ENCODE measurements around the gene UBFD1.
"Not testable (repeated sequence)": the region's sequence is repeated elsewhere in the genome, so short reads cannot be mapped to it uniquely, and the experiment has no call there.

UBFD1 gene

DNA sequence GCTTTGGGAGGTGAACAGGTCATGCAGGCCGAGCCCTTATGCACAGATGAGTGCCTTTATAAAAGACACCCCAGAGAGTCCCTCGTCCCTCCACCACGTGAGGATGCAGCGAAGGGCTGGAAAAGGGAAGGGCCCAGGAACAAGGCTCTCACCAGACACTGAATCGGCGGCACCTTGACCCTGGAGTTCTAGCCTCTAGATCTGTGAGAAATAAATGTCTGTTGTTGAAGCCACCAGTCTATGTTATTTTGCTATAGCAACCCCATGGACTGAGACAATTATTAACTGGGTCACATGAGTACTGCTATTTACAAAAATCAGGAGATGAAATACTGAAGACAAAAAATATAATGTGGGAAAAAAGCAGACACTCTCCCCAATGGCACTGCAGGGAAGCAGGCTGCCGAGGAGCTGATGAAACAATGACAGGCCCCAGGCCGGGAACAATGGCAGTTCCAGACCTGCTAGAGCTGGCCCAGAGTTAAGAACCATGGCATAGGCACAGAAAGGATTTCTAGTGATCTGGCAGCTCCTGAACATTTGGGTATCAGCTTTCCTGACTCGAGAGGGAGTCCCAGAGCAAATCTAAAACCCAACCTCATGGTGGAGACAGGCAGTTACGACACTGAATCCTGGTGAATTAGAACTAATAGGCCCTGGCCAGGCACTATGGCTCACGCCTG lies 29.4 kb upstream of the UBFD1 start:
- no peak for DNase-seq

DNA sequence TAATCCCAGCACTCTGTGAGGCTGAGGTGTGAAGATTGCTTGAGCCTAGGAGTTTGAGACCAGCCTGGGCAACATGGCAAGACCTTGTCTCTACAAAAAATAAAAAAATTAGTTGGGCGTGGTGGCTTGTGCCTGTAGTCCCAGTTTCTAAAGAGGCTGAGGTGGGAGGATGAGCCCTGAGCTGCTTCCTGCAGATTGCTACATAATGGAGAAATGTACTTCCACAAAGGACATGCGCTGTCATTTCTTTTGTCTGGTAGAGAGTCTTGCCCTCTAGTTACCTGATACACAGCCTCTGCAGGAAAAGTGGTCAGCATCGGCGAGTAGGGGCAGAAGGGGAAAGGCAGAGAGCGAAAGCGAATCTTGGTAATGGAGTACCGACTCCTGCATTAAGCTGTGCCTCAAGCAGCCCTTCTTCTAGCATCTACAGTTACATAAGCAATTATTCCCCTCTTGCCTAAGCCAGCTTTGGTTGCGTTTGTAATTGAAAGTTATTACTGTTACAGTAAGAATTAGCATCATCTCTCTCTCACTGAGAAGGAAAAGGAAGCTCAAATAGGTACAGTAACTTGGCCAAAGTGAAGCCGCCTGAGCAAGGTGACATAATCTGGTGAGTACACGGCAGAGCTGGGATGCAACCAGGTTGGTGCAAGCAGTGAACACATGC lies 28.8 kb upstream of the UBFD1 start:
- no peak for DNase-seq

DNA sequence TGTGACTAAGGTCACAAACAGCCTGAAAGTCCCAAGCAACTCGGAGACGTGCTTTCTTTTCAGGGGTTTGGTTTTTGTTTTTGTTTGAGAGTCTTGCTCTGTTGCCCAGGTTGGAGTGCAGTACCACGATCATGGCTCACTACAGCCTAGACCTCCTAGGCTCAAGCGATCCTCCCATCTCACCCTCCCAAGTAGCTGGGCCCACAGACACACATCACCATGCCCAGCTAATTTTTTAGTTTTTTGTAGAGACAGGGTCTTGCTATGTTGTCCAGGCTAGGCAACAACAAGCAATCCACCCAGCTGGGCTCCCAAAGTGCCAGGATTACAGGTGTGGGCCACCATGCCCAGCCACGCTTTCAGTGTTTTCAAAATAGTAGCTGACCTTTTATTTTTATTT lies 27.5 kb upstream of the UBFD1 start:
- no peak for DNase-seq

DNA sequence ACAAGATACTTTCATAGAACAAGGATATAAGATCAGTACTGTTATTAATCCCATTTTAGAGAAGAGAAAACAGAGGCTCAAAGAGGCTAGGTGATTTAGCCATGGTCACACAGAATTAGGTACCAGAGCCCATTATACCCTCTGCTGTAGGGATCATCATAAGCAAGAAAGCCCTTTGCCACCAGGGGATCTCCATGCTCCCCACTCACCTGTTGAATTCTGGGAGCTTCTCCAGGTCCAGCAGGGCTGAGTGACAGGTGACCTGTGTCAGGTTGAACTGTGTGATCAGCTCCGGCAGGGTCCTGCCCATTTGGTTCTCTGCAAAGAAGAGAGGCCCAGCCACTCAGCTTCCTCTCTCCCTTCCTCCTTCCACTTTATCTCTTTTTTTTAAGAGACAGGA lies 25.1 kb upstream of the UBFD1 start:
- DNase-seq = no peak

DNA sequence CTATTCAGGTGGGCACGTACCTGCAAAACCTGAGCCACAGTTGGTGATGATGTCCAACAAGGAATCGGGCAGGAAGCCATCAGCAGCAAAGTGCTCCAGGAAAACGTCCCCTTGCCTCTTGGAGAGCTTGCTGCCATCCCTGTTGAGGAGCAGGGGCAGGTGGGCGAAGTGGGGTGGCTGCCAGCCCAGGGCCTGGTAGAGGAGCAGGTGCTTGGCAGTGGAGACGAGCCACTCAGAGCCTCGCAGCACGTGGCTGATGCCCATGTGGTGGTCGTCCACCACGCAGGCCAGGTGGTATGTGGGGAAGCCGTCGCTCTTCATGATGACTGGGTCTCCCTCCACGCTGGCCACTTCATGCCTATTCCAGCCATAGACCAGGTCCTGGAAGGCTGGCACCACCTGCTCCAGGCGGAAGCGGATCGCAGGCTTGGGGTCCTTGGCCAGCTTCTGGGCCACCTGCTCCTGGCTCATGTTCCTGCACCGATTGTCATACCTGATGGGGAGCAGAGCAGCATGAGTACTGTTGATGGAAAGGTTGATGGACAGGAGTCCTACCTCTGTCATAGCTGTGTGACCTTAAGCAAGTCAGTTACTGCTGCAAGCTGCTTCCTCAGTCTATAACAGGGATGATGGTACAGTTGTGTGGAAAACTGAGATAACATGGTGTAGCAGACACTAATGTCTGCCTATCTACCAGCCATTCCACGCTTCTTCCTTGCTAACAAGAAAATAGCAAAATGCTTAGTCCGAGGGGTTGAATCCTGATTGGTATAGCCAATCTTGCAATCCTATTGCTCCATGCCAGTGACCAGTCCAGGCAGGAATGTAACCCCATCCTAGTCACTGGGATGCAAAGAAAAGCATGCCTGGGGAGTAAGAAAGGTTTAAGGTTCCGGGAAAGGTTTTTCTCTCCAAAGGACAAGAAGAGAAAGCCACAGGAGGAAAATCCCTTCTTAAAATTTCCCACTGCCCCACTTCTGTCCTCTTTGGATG lies 22.4 kb upstream of the UBFD1 start:
- DNase-seq = no peak

DNA sequence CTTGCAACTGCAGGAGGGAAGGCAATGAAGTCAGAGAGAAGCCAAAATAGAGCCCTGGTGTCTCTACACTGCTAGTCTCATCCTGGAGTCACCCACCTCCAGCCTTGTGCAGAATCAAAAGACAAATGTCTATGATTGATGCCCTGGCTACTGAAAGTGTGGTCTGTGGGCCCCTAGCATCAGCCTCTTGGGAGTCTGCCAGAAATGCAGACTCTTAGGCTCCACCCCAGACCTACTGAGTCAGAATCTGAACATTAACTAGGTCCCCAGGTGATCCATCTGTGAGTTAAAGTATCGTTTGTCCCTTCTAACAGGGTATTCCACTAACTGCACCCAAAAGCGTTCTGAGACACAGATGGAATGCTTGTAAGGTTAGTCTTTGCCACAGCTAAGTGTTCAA lies 21.6 kb upstream of the UBFD1 start:
- no peak for DNase-seq

DNA sequence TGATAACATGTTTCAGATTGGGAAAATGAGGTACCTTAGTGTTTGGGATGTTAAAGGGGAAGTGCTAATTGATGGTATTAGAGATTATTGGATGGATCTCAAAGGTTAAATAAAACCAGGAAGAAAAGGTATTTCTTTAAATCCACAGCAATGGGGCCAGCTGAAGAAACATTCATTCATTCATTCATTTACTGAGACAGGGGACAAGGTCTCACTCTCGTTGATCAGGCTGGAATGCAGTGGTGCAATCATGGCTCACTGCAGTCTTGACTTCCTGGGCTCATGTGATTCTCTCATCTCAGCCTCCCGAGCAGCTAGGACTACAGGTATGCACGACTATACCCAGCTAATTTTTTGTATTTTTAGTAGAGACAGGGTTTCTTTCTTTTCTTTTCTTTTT lies 20.1 kb upstream of the UBFD1 start:
- DNase-seq = no peak

DNA sequence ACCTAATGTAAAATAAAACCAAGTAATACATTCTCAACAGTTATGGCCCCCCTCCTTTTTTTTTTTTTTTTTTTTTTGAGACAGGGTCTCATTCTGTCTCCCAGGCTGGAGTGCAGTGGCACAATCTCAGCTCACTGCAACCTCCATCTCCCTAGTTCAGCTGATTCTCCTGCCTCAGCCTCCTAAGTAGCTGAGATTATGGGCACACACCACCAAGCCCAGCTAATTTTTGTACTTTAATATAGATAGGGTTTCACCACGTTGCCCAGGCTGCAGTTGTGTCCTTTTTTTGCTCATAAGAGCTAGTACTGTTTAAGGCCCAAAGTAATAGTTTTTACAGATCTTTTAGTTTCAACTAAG lies 18.6 kb upstream of the UBFD1 start:
- DNase-seq = no peak

DNA sequence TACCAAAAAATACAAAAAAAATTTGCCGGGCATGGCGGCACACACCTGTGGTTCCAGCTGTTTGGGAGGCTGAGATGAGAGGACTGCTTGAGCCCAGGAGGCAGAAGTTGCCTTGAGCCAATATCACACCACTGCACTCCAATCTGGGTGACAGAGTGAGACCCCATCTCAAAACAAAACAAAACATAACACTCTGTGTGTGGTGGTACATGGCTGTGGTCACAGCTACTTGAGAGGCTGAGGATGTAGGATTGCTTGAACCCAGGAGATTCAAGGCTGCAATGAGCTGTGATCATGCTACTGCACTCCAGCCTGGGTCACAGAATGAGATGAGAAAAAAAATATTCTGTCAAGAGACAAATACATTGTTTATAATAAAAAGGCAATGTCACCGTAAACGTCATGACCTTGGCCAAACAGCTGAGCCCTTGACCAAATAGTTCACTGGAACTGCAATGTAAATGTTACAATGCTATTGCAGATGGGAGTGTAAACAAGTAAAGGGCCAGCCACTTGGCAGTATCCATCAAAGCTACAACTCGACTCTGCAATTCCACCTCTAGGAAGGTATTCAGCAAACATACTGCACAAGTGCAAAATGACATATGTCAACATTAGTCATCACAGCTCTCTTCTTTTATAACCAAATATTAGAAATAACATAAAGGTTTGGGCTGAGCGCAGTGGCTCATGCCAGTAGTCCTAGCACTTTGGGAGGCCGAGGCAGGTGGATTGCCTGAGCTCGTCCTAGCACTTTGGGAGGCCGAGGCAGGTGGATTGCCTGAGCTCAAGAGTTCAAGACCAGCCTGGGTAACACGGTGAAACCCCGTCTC lies 17.3 kb upstream of the UBFD1 start:
- no peak for DNase-seq

DNA sequence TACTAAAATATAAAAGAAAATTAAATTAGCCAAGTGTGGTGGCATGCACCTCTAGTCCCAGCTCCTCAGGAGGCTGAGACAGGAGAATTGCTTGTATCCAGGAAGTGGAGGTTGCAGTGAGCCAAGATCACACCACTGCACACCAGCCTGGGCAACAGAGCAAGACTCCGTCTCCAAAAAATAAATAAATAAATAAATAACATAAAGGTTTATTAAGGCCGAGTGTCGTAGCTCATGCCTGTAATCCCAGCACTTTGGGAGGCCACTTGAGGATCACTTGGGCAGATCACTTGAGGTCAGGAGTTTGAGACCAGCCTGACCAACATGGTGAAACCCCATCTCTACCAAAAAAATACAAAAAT lies 16.7 kb upstream of the UBFD1 start:
- not testable (repeated sequence) for DNase-seq

DNA sequence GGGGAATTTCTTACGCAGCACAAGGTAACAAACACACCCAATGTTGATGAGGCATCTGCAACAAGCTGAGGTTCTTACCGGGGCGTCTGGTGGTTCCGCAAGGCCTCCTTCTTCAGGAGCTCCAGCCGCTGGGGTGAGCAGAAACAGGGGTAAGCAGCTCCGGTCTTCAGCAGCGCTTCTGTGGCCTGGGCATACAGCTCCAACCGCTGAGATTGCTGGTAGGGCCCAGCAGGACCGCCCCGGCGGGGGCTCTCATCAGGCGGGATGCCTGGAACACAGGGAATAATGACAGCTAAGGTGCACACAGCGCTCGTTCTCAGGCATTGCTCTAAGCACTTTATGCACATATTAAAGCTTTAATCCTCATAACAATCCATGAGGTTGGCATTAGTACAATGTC lies 13.1 kb upstream of the UBFD1 start:
- no peak for DNase-seq

DNA sequence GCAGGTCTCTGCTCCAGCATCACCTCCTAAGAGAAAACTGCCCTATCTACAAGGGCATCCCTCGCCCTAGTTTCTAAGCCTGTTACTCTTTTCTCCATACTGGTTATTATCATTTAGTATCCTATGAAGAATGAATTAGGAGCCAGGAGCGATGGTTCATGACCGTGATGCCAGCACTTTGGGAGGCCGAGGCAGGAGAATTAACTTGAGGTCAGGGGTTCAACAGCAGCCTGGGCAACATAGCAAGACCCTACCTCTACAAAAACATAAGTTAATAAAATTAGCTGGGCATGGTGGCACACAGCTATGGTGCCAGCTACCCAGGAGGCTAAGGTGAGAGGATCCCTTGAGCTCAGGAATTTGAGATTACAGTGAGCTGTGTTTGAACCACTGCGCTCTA lies 7.6 kb upstream of the UBFD1 start:
- no peak for DNase-seq

DNA sequence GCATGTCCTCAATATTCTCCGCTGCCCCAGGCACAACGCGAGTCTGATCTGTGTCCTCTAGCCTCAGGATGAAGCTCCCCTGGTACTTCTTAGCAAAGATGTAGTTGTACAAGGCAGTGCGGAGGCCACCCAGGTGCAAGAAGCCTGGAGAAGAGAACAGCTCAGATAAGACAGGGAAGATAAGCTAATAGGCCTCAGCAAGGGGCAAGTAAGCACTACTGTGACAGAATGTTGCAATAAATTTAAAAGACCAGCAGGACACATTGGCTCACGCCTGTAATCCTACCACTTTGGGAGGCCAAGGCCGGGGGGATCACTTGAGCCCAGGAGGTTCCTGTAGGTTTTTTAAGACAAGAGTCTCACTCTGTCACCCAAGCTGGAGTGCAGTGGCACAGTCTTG lies 5.4 kb upstream of the UBFD1 start:
- no peak for DNase-seq

DNA sequence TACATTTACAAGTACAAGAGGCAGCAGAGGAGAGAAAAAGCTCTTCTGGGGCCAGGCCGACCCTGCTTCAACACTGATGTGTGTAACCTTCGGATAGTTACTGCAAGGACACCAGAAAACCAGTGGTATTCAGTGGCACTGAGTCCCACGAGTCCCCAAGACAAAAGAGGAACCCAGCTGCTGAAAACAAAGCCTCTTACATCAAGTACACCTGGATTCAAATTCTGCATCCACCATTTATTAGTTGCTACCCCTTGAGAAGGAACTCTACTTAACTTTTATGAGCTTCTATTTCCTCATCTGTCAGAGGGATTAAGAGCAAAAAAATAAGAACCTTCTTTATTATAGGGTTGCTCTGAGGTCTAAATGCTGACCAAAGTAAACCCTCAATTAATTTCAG lies 3.0 kb upstream of the UBFD1 start:
- DNase-seq = no peak

DNA sequence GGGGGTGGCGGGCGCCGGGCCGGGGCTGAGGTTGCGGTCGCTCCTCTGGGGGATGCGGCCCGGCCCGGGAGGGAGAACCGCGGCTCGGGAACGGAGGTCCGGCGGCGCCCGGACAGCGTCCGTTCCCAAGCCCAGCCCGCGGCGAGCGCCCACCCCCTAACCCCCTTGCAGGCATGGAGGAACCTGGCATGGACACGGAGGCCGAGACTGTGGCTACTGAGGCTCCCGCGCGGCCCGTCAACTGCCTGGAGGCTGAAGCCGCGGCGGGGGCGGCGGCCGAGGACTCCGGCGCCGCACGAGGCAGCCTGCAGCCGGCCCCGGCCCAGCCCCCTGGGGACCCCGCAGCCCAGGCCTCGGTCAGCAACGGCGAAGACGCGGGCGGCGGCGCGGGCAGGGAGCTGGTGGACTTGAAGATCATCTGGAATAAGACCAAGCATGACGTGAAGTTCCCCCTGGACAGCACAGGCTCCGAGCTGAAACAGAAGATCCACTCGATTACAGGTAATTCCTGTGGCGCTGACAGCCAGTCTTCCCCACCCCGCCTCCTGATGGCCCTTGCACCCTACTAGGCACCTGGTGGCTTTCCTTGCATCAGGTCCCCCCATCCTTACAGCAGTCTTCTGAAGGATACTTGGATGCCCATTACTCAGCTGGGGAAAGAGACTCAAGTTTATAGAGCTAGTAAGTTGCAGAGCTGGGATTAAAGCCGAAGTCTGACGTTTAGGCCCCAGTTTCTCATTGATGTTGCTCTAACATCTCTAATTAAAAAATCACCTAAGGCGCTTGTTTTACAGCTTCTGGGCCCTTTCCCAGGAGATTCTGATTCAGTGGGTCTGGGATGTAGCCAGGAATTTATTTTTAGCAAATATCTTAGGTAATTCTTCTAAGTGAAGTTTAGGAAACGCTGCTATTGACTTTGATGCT lies 514 bp downstream of the UBFD1 start:
- peak in 1 of 2 experiments; percentile 24 for DNase-seq

DNA sequence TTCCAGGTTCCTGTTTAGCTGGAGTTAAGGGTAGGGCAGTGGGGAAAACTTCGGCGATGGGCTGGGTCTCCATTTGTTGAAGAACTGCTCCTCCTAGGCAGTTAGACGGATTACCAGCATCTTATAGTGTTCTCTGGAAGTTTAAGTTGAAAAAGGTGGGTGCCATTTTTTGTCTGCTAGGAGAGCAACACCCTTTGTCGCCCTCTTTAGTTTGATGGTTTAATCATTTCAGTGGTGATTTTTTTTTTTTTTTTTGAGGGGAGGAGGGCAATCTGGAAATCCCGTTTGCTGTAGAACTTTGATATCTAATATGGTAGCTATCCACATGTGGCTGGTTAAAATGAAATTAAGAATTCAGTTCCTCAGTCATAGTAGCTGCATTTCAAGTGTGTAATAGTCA lies 4.1 kb downstream of the UBFD1 start:
- DNase-seq = no peak

DNA sequence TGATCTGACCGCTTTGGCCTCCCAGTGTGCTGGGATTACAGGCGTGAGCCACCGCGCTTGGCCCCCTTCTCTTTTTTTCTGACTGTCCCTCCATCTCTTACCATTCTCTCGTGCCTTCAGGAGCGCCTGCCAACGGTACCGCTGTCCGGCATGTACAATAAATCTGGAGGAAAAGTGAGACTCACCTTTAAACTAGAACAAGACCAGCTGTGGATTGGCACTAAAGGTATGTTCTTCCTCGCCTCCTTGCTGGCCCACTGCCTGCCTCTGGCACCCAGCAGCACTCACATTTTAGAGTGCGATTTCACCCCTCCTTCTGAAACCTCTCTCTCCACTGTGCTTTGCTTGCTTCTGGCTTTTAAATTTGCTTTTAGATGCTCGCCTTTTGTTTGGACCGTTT lies 5.0 kb downstream of the UBFD1 start:
- no peak for DNase-seq

DNA sequence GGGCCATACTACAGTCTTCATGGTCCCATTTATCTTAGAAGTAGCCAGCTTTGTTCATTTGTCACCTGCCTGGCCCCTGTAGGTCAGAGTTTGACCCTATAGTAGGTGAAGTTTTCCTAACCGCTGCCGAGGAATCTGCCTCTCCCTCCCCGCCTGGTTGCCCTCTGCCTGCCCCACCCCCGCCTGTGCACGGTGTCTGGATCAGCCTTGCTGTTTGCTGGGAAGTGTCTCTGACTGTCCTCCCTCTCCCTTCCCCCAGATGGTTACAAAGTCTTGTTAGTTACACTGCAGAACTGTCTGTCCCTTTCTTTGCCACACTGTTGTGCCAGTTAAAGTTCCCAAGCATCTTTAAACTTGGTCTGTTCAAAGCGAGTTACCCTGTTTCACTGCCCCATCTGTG lies 5.7 kb downstream of the UBFD1 start:
- no peak for DNase-seq

DNA sequence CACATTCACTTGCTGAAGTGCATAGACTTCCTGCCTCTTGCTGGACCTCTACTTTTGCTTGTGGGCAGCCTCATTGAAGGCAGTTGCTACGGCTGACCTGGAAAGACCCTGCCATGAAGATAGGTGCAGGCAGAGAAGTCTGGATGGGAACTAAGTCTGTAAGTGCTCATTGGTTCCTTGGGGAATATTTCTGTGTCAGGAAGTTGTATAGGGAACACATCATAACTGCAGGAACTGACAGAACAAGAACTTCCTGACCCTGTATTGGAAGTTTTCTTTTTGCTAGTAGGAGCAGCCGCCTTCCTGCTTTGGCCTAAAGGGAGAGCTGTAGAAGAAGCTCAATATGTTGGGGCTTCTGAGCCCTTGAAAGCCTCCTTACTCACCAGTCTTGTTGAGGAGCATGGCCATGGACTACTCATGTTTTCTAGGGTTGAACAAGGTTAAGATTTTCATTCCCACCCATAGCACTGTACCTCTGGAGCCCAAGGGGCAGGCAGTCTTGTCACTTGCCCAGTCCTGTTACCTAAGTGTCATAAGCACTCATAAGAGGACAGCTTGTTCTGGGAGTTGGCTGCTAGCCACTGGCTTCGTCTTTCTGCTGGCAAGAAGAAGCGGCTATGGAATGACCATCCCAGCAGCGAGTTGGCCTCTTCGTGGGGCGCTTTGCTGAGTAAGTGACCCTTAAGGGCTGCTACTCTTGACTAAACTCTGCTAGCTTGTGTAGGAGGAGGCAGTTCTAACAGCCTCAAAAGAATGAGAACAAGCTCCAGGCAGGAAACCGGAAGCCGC lies 7.2 kb downstream of the UBFD1 start:
- DNase-seq = no peak

DNA sequence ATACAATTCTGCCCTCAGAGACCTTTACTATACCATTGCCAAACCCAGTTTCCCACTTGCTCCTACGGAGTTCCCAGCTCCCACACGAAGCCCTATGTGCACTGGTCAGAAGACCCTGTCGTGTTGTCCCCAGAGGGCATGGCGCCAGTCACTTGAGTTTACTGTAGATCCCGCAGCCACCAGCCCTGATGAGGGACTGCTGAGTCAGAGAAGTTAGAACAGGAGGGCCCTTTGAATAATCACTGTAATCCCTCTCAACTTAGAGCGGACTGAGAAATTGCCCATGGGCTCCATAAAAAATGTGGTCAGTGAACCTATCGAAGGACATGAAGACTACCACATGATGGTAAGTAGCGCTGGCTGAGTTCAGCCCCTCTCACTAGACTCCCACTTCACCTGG lies 9.2 kb downstream of the UBFD1 start:
- DNase-seq = no peak

DNA sequence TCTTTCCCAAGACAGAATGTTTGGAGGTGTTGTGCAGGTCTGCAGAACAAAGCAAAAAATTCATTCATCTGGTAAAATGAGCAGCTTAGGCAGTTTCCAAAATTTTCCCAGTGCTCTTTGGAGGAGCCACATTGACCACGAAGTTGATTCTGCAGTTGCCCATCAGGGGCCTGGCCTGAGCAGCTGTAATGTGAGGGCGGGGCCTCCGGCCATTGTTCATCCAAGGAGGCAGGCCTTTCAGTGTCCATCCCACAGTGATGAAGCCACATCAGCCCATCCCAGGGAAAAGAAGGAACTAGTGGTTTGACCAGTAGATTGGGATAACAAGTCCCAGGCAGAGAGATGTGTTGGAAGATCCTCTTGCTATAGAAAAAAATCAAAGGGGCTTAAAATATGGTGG lies 10.1 kb downstream of the UBFD1 start:
- no peak for DNase-seq
